ENCODE results near the gene C1orf116.
A peak's percentile ranks its signal among the peaks of the same experiment; 100 is the strongest.

C1orf116 gene

GRCh38 chr1:207032528-207033017 is at the start of gene C1orf116:
C1orf116 (minus strand) TSS chr1:207032756; CDS start chr1:207027598, 5,158 bp downstream.
- H3K36me3 ChIP-seq (replicated peaks) = no peaks in the 10 kb centered on the region
- H3K9me3 ChIP-seq = no peaks in the 10 kb centered on the region
- H3K4me3 ChIP-seq = no peak within 1 kb of the TSS
- peaks cover 35% of the 10 kb centered on the region for H3K27me3 ChIP-seq (ENCODE audit: low read depth)
- no peak for DNase-seq (ENCODE audit: low spot score in 2 of 2)
- no peaks in the 10 kb centered on the region for H3K4me1 ChIP-seq
- in situ Hi-C loops (cut with MboI; ENCODE audit: low sequenced_read_pairs) = no loop called here

DNA sequence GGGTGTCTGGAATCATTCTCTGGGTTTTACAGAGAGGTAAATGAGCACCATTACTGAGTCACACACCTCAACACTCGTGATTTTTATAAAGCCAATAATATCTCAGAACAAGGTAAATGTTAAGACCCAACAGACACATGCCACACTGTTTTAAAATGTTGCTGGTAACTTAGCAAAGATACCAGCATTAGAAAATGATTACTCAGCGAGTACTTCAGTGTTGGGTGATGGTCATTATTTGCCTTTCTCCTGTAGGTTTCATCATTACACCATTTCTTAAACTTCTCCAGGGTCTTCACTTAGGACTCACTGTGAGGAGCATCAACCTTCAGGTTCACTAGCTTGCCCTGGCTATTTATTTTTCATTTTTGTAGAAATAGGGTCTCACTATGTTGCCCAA is 49.2 kb upstream of the C1orf116 start:
- in situ Hi-C loops (cut with MboI; ENCODE audit: low sequenced_read_pairs) = loop anchor here (25.0 kb wide), 1 partner anchor 330 kb away; no protein-coding TSS in a partner anchor

GRCh38 chr1:207081088-207081487 is 48.5 kb upstream of the C1orf116 start:
- Histone ChIP-seq H3K4me1 (peaks cover 7% of the 10 kb centered on the region; the same call in 1 of the 2 replicates), H3K27me3 (ENCODE audit: low read depth) (no peaks in the 10 kb centered on the region), H3K36me3 (replicated peaks) (no peaks in the 10 kb centered on the region), H3K9me3 (no peaks in the 10 kb centered on the region), H3K4me3 (no peak overlapping the region)
- in situ Hi-C loops (cut with MboI; ENCODE audit: low sequenced_read_pairs) = loop anchor here (25.0 kb wide), 1 partner anchor 331 kb away; no protein-coding TSS in a partner anchor
- no peak for DNase-seq (ENCODE audit: low spot score in 2 of 2)

More for the DNA sequence above, 49.2 kb upstream of the C1orf116 start:
- Histone ChIP-seq H3K36me3 (replicated peaks) (no peaks in the 10 kb centered on the region), H3K4me1 (peaks cover 7% of the 10 kb centered on the region), H3K4me3 (no peak overlapping the region), H3K27me3 (ENCODE audit: low read depth) (no peaks in the 10 kb centered on the region), H3K9me3 (no peaks in the 10 kb centered on the region)
- DNase-seq (ENCODE audit: low spot score in 2 of 2) = no peak

- no peaks in the 10 kb centered on the region for H3K9me3 ChIP-seq
- in situ Hi-C loops (cut with MboI; ENCODE audit: low sequenced_read_pairs) = loop anchor here (25.0 kb wide), 1 partner anchor 333 kb away; no protein-coding TSS in a partner anchor
- no peaks in the 10 kb centered on the region for H3K36me3 ChIP-seq (replicated peaks)
- no peaks in the 10 kb centered on the region for H3K27me3 ChIP-seq (ENCODE audit: low read depth)
- no peak overlapping the region for H3K4me3 ChIP-seq
- DNase-seq (ENCODE audit: low spot score in 2 of 2) = no peak
- peaks cover 7% of the 10 kb centered on the region; the same call in 1 of the 2 replicates for H3K4me1 ChIP-seq
Measured at GRCh38 chr1:207079706-207080241, 47.2 kb upstream of the C1orf116 start.

DNA sequence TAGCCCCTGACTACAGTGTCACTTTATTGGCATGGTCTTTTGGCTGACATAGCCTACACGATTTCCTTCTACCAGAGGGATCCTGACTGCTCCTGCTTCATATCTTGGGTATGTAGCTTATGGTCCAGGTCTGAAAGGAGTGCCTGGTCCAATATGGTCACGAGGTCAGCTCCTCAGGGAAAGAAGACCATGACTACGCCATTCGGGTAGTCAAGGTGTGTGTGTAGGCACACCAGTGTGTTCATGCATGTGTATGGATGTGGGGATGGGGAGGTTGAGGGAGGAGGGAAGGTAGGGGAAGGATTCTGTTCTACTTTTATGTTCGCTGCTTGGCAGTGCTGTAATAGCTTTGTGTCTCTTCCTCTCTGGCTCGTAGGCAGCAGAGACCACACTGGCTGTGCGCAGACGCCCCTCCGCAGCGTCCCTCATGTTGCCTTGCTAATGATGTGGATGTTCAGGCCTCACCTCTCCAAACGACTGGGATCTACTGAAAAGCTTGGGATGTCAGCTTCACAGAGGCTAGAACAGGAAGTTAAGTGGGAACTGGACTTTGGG is 46.1 kb upstream of the C1orf116 start:
- Histone ChIP-seq H3K4me3 (no peak overlapping the region), H3K4me1 (peaks cover 3% of the 10 kb centered on the region; the same call in 1 of the 2 replicates), H3K9me3 (no peaks in the 10 kb centered on the region), H3K36me3 (replicated peaks) (no peaks in the 10 kb centered on the region), H3K27me3 (ENCODE audit: low read depth) (no peaks in the 10 kb centered on the region)
- DNase-seq (ENCODE audit: low spot score in 2 of 2) = no peak
- in situ Hi-C loops (cut with MboI; ENCODE audit: low sequenced_read_pairs) = loop anchor here (25.0 kb wide), 1 partner anchor 334 kb away; no protein-coding TSS in a partner anchor

- Histone ChIP-seq H3K4me3 (no peak overlapping the region), H3K4me1 (peaks cover 3% of the 10 kb centered on the region; the same call in 1 of the 2 replicates), H3K36me3 (replicated peaks) (no peaks in the 10 kb centered on the region), H3K27me3 (ENCODE audit: low read depth) (no peaks in the 10 kb centered on the region), H3K9me3 (no peaks in the 10 kb centered on the region)
- peak; percentile 60 to 76 for DNase-seq (ENCODE audit: low spot score in 2 of 2)
- in situ Hi-C loops (cut with MboI; ENCODE audit: low sequenced_read_pairs) = loop anchor here (25.0 kb wide), 1 partner anchor 335 kb away; no protein-coding TSS in a partner anchor
Measured at GRCh38 chr1:207077470-207078377, 45.2 kb upstream of the C1orf116 start.

DNA sequence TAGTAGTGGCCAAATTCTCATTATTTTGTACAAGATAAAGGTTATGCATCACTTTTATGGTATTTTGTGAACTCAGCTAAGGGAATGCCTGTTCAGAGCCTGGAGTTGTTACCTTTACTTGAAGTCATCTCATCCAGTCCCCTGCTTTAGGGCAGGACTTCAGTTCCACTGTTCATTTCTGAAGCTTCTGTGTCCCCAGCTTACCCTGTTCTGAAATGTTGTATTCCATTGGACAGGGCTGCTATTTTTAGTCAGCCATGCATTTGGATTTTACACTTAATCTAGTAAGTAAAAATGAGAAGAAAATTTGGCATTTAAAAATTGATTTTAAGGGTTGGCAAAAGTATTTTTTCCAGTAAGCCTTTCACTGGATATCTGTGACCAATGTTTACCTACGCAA is 44.5 kb upstream of the C1orf116 start:
- Histone ChIP-seq H3K27me3 (ENCODE audit: low read depth) (no peaks in the 10 kb centered on the region), H3K36me3 (replicated peaks) (no peaks in the 10 kb centered on the region), H3K4me3 (no peak overlapping the region), H3K9me3 (no peaks in the 10 kb centered on the region), H3K4me1 (peaks cover 3% of the 10 kb centered on the region; the same call in 1 of the 2 replicates)
- DNase-seq (ENCODE audit: low spot score in 2 of 2) = no peak
- in situ Hi-C loops (cut with MboI; ENCODE audit: low sequenced_read_pairs) = loop anchor here (25.0 kb wide), 1 partner anchor 335 kb away; no protein-coding TSS in a partner anchor

- no peak for DNase-seq (ENCODE audit: low spot score in 2 of 2)
- no peak overlapping the region for H3K4me3 ChIP-seq
- no peaks in the 10 kb centered on the region for H3K36me3 ChIP-seq (replicated peaks)
- peaks cover 3% of the 10 kb centered on the region; the same call in 1 of the 2 replicates for H3K4me1 ChIP-seq
- no peaks in the 10 kb centered on the region for H3K9me3 ChIP-seq
- no peaks in the 10 kb centered on the region for H3K27me3 ChIP-seq (ENCODE audit: low read depth)
- in situ Hi-C loops (cut with MboI; ENCODE audit: low sequenced_read_pairs) = loop anchor here (25.0 kb wide), 1 partner anchor 336 kb away; no protein-coding TSS in a partner anchor
Measured at GRCh38 chr1:207076181-207076955, 43.8 kb upstream of the C1orf116 start.

- DNase-seq (ENCODE audit: low spot score in 2 of 2) = no peak
- Histone ChIP-seq H3K27me3 (ENCODE audit: low read depth) (no peaks in the 10 kb centered on the region), H3K36me3 (replicated peaks) (no peaks in the 10 kb centered on the region), H3K4me3 (no peak overlapping the region), H3K4me1 (peaks cover 3% of the 10 kb centered on the region; the same call in 1 of the 2 replicates), H3K9me3 (no peaks in the 10 kb centered on the region)
- in situ Hi-C loops (cut with MboI; ENCODE audit: low sequenced_read_pairs) = no loop called here
Measured at GRCh38 chr1:207073906-207074820, 41.6 kb upstream of the C1orf116 start.

GRCh38 chr1:207072233-207072632 is 39.7 kb upstream of the C1orf116 start:
- H3K4me1 ChIP-seq = peaks cover 3% of the 10 kb centered on the region; the same call in 1 of the 2 replicates
- H3K36me3 ChIP-seq (replicated peaks) = no peaks in the 10 kb centered on the region
- no peaks in the 10 kb centered on the region for H3K27me3 ChIP-seq (ENCODE audit: low read depth)
- no peaks in the 10 kb centered on the region for H3K9me3 ChIP-seq
- no peak for DNase-seq (ENCODE audit: low spot score in 2 of 2)
- H3K4me3 ChIP-seq = no peak overlapping the region
- in situ Hi-C loops (cut with MboI; ENCODE audit: low sequenced_read_pairs) = no loop called here

DNA sequence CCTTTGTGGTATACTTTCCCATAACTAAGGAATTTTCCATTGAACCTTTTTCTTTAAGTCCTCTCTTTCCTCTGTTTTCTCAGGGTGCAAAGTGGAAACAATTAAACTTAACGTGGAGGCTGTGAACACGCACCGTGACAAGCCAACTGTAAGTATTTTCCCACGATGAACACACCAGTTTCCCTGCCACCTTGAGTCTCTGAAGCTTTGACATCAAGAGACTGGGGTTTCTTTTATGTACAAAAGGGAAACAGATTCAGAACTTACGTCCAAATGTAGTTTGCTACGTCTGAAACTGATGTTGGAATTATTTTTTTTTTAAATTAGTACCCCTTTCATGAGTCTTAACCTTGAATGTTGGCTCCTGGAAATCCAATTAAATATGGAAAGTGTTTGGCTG is 38.9 kb upstream of the C1orf116 start:
- Histone ChIP-seq H3K27me3 (ENCODE audit: low read depth) (no peaks in the 10 kb centered on the region), H3K9me3 (no peaks in the 10 kb centered on the region), H3K36me3 (replicated peaks) (no peaks in the 10 kb centered on the region), H3K4me3 (no peak overlapping the region), H3K4me1 (peaks cover 3% of the 10 kb centered on the region; the same call in 1 of the 2 replicates)
- no peak for DNase-seq (ENCODE audit: low spot score in 2 of 2)
- in situ Hi-C loops (cut with MboI; ENCODE audit: low sequenced_read_pairs) = no loop called here

GRCh38 chr1:207070811-207071210 is 38.3 kb upstream of the C1orf116 start:
- H3K9me3 ChIP-seq = no peaks in the 10 kb centered on the region
- H3K4me1 ChIP-seq = peaks cover under 1% of the 10 kb centered on the region; the same call in 1 of the 2 replicates
- no peaks in the 10 kb centered on the region for H3K27me3 ChIP-seq (ENCODE audit: low read depth)
- DNase-seq (ENCODE audit: low spot score in 2 of 2) = no peak
- H3K36me3 ChIP-seq (replicated peaks) = no peaks in the 10 kb centered on the region
- in situ Hi-C loops (cut with MboI; ENCODE audit: low sequenced_read_pairs) = no loop called here
- H3K4me3 ChIP-seq = no peak overlapping the region

All from HAP-1 (cell line).